GM10266 (cell line): ENCODE data around the gene FBL.

Source experiments
- DNase-seq: peaks from one replicate; pipeline ENCODE4 v3.0.0; 2012; ENCODE audit errors: extremely low spot score
- TF ChIP-seq, protein P1 (sequence below): IDR thresholded peaks from 2 replicates; pipeline ENCODE4 v1.5.1; 2012; ENCODE audit warnings: mild to moderate bottlenecking, low read depth; ENCODE audit not compliant: control insufficient read depth, insufficient read depth; ENCODE audit errors: missing control alignments

FBL gene

GRCh38 chr19:39827216-39827615, 19.0 kb downstream of the FBL start:
- DNase-seq: no peak
- TF ChIP-seq, protein P1, sequence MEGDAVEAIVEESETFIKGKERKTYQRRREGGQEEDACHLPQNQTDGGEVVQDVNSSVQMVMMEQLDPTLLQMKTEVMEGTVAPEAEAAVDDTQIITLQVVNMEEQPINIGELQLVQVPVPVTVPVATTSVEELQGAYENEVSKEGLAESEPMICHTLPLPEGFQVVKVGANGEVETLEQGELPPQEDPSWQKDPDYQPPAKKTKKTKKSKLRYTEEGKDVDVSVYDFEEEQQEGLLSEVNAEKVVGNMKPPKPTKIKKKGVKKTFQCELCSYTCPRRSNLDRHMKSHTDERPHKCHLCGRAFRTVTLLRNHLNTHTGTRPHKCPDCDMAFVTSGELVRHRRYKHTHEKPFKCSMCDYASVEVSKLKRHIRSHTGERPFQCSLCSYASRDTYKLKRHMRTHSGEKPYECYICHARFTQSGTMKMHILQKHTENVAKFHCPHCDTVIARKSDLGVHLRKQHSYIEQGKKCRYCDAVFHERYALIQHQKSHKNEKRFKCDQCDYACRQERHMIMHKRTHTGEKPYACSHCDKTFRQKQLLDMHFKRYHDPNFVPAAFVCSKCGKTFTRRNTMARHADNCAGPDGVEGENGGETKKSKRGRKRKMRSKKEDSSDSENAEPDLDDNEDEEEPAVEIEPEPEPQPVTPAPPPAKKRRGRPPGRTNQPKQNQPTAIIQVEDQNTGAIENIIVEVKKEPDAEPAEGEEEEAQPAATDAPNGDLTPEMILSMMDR: no peak

GRCh38 chr19:39826311-39826945, 19.8 kb downstream of the FBL start:
- TF ChIP-seq, protein P1: no peak
- no peak for DNase-seq

DNA sequence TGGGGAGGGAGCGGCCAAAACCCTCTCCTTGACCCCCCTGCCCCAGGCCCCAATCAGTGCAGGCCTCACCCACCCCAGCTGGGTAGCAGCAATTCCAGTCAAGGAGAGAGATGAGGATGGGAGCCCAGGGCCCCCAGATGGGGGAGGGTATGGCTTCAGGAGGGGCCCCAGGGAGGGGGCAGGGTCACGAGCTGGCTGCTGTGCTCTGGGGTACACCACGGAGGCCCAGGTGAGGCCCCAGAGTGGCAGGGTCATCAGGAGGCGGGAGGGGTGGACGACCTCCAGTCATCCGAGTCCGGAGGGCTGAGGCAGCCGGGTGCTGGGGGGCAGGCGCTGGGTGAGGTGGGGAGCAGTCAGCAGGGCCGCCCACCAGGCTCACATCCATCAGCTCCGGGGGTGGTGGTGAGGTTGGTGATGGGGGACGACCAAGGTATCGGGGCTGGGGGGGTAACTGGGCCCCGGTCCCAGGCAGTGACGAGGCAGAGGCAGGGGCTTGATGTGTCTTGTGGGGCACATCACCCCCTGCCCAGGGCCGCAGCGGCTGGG, 20.6 kb downstream of the FBL start:
- TF ChIP-seq, protein P1: no peak

DNA sequence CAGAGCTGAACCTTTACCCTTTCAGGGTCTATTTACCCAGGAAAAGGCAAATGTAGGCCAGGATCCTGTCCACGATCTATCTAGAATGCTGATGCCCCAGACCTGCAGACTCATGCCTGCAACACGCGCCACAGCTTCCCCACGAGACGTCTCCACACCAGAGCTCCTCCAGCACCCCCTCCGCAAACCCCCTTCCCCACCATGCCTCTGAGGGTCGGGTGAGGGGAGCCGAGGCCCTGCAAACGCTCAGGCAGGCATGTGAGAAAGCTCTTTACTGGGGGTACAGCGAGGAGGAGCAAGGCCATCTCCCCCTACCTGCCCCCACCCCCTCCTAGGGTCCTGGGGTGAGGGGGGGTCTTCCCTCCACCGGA, 21.1 kb downstream of the FBL start:
- DNase-seq: no peak

More for the DNA sequence above, 20.6 kb downstream of the FBL start:
- no peak for DNase-seq

DNA sequence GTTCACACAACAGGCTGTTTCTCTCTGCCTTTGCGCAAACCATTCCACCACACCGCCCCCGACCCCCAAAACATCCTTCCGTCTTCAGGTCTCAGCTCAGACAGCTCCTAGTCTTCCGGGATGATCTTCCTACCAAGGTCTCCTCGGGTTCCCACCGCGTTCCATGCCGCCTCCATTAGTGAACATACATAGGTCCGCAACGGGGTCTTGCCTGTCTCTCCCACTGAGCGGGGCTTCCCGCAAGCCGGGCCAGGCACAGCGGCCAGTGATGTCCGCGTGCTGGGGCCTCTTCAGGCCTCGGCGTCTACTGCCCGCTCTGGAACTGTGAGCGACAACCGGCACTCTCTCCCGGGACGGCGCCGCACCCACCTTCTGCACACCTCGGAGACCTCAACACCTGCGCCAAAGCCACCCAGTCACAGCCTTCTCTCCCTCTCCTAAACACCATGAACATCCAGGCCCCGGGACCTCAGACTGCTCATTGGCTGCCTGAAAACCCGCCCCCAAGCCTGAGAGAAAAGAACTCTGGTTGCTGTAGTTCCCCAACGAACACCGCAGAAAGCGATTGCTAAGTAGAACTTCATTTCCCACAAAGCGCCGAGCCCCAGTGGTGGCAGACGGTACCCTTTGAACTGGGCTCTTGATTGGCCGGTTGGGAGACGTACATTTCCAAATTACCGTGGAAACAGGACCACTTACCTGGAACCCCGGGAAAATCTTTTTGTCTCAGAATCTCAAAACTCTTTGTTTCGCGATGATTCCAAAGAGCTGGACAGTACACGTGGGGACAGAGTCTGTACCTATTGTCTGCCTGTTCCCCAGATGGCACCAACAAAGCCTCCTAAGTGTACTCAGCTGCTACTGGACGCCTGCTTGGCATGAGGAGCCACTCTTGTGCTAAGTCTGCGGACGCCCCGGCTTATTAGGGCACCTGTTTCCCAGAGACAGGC, 21.8 kb downstream of the FBL start:
- peak; percentile 94 for DNase-seq
- TF ChIP-seq, protein P1: no peak

More for the DNA sequence above, 21.1 kb downstream of the FBL start:
- TF ChIP-seq, protein P1: no peak

- TF ChIP-seq, protein P1: no peak
- DNase-seq: no peak
Observed at GRCh38 chr19:39823686-39824085, 22.5 kb downstream of the FBL start.

DNA sequence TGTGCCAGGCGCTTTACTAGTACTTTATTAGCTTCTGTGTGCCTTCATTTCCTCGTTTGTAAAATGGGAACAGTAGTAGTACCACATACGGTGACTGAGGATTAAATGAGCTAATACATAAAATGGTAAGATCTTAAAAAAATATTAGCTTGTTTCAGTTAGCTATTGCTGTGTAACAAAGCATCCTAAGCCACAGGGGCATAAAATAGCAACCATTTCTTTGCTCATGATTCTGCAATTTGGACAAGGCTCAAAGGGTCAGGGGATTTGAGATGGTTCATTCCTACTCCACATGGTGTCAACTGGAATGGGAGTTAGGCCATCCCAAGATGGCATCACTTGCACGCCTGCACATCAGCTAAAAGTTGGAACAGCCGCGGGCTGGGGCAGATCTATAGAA, 25.5 kb downstream of the FBL start:
- DNase-seq: no peak
- TF ChIP-seq, protein P1: no peak
